ENCODE results near the gene PTPRG. TPM values are rescaled to one million over a fixed set of nuclear protein-coding genes. Genes with fewer than 3 reads are reported as not detected.
A peak's percentile ranks its signal among the peaks of the same experiment; 100 is the strongest.

The PTPRG gene
- total and polyA plus RNA-seq, 2 of the 13 experiments (the other 11 are each of a cell fraction or from before 2014, with no cell fraction given): 8.0 to 25.3 TPM

GRCh38 chr3:61627768-61628185 is 66.4 kb downstream of the PTPRG start (continued):
- peak; percentile 27; the same call in 1 of the 2 replicates for TF ChIP-seq TCF7 (IDR thresholded peaks at IDR 0.05; ENCODE audit: low read depth)
- TF ChIP-seq ZNF879 (CRISPR knock-in tag; IDR thresholded peaks at IDR 0.05): no peak
- TF ChIP-seq ZNF616 (CRISPR knock-in tag; IDR thresholded peaks at IDR 0.05; ENCODE audit: low read depth): no peak
- 0 out of 4 replicates have a peak, but pooled peaks of 1 of the 2 experiments have one; percentile 9 for TF ChIP-seq MAFK (conservative IDR thresholded peaks at IDR 0.05 in 1 of 2, IDR thresholded peaks at IDR 0.05 in 1 of 2; ENCODE audit: low read length in 2 of 2)
- TF ChIP-seq ZBTB8A (CRISPR knock-in tag; IDR thresholded peaks at IDR 0.05; ENCODE audit: borderline replicate concordance, low read depth): no peak
- TF ChIP-seq, protein P1, sequence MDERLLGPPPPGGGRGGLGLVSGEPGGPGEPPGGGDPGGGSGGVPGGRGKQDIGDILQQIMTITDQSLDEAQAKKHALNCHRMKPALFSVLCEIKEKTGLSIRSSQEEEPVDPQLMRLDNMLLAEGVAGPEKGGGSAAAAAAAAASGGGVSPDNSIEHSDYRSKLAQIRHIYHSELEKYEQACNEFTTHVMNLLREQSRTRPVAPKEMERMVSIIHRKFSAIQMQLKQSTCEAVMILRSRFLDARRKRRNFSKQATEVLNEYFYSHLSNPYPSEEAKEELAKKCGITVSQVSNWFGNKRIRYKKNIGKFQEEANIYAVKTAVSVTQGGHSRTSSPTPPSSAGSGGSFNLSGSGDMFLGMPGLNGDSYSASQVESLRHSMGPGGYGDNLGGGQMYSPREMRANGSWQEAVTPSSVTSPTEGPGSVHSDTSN (CRISPR knock-in tag; IDR thresholded peaks at IDR 0.05): no peak
- TF ChIP-seq POGZ (CRISPR knock-in tag; IDR thresholded peaks at IDR 0.05): peak; percentile 29; the same call in 1 of the 2 replicates
- TF ChIP-seq ZNF570 (CRISPR knock-in tag; IDR thresholded peaks at IDR 0.05; ENCODE audit: borderline replicate concordance): no peak
- TF ChIP-seq, protein P2, sequence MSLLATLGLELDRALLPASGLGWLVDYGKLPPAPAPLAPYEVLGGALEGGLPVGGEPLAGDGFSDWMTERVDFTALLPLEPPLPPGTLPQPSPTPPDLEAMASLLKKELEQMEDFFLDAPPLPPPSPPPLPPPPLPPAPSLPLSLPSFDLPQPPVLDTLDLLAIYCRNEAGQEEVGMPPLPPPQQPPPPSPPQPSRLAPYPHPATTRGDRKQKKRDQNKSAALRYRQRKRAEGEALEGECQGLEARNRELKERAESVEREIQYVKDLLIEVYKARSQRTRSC (CRISPR knock-in tag; IDR thresholded peaks at IDR 0.05; ENCODE audit: low read depth): no peak
- TF ChIP-seq, protein P3, sequence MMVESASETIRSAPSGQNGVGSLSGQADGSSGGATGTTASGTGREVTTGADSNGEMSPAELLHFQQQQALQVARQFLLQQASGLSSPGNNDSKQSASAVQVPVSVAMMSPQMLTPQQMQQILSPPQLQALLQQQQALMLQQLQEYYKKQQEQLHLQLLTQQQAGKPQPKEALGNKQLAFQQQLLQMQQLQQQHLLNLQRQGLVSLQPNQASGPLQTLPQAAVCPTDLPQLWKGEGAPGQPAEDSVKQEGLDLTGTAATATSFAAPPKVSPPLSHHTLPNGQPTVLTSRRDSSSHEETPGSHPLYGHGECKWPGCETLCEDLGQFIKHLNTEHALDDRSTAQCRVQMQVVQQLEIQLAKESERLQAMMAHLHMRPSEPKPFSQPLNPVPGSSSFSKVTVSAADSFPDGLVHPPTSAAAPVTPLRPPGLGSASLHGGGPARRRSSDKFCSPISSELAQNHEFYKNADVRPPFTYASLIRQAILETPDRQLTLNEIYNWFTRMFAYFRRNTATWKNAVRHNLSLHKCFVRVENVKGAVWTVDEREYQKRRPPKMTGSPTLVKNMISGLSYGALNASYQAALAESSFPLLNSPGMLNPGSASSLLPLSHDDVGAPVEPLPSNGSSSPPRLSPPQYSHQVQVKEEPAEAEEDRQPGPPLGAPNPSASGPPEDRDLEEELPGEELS (CRISPR knock-in tag; IDR thresholded peaks at IDR 0.05): peak; percentile 46; the same call in 1 of the 2 replicates
- peak; percentile 25 for TF ChIP-seq ELF3 (CRISPR knock-in tag; IDR thresholded peaks at IDR 0.05)
- TF ChIP-seq SOX6 (IDR thresholded peaks at IDR 0.05): no peak
- peak; percentile 71 for TF ChIP-seq SOX6 (CRISPR knock-in tag; IDR thresholded peaks at IDR 0.05)
- TF ChIP-seq IRF2 (CRISPR knock-in tag; IDR thresholded peaks at IDR 0.05): peak; percentile 49; the same call in 1 of the 2 replicates
- TF ChIP-seq ZKSCAN1 (IDR thresholded peaks at IDR 0.05; ENCODE audit: low read length): no peak
- no peak for TF ChIP-seq EEA1 (CRISPR knock-in tag; IDR thresholded peaks at IDR 0.05; ENCODE audit: borderline replicate concordance)
- TF ChIP-seq KDM6A (CRISPR knock-in tag; IDR thresholded peaks at IDR 0.05; ENCODE audit: low read depth): 0 out of 2 replicates have a peak, but pooled peaks have one; percentile 28
- peak; percentile 52; the same call in 1 of the 2 replicates for TF ChIP-seq LCORL (IDR thresholded peaks at IDR 0.05)
- peak; percentile 77; the same call in 1 of the 2 replicates for TF ChIP-seq LCORL (CRISPR knock-in tag; IDR thresholded peaks at IDR 0.05)
- TF ChIP-seq MIXL1 (CRISPR knock-in tag; IDR thresholded peaks at IDR 0.05): 0 out of 2 replicates have a peak, but pooled peaks have one; percentile 22
- TF ChIP-seq ZNF264 (CRISPR knock-in tag; IDR thresholded peaks at IDR 0.05): peak; percentile 52; the same call in 1 of the 2 replicates
- TF ChIP-seq ZNF367 (CRISPR knock-in tag; IDR thresholded peaks at IDR 0.05; ENCODE audit: borderline replicate concordance): no peak
- TF ChIP-seq EP300 (IDR thresholded peaks at IDR 0.05; ENCODE audit: low read depth in 2 of 2, low read length in 2 of 2): peak in 1 of 2 experiments; percentile 65; a peak in 1 of 4 replicates
- TF ChIP-seq EP300 (CRISPR knock-in tag; IDR thresholded peaks at IDR 0.05; ENCODE audit: borderline replicate concordance): peak; percentile 25; the same call in 1 of the 2 replicates
- TF ChIP-seq CREM (IDR thresholded peaks at IDR 0.05): peak; percentile 40; the same call in 1 of the 2 replicates
- TF ChIP-seq CREM (CRISPR knock-in tag; IDR thresholded peaks at IDR 0.05): no peak
- TF ChIP-seq, protein P4, sequence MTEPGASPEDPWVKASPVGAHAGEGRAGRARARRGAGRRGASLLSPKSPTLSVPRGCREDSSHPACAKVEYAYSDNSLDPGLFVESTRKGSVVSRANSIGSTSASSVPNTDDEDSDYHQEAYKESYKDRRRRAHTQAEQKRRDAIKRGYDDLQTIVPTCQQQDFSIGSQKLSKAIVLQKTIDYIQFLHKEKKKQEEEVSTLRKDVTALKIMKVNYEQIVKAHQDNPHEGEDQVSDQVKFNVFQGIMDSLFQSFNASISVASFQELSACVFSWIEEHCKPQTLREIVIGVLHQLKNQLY (CRISPR knock-in tag; IDR thresholded peaks at IDR 0.05): 0 out of 2 replicates have a peak, but pooled peaks have one; percentile 30
- peak; percentile 66; the same call in 1 of the 2 replicates for TF ChIP-seq HDAC2 (CRISPR knock-in tag; IDR thresholded peaks at IDR 0.05)
- no peak for TF ChIP-seq ZNF740 (CRISPR knock-in tag; IDR thresholded peaks at IDR 0.05)
- TF ChIP-seq HNF4A (CRISPR knock-in tag; IDR thresholded peaks at IDR 0.05): peak; percentile 76

Measured in HepG2 (cell line).